Sigmoid colon (tissue), 7 donors: ENCODE results near the gene DNAH12. TPM values are rescaled to one million over a fixed set of nuclear protein-coding genes. Genes with fewer than 3 reads are reported as not detected.

Experiments
- DNase-seq: peaks from one replicate; pipeline ENCODE4 v3.0.0-alpha.2; 2019
- H3K27ac ChIP-seq, 4 donors: fragments of 200-600 bp; sonication (generic); one replicate each; pipeline ENCODE4 v1.5.1; 2016 to 2019; ENCODE audit warnings: mild to moderate bottlenecking in 1 of 4
- H3K27me3 ChIP-seq, 3 donors: fragments of 200-600 bp; sonication (generic); one replicate each; pipeline ENCODE4 v1.5.1; 2019; ENCODE audit warnings: mild to moderate bottlenecking in 1 of 3
- H3K36me3 ChIP-seq, 4 donors: fragments of 200-600 bp; sonication (generic); one replicate each; pipeline ENCODE4 v1.5.1; 2016 to 2019
- H3K4me1 ChIP-seq, 4 donors: fragments of 200-600 bp; sonication (generic); one replicate each; pipeline ENCODE4 v1.5.1; 2017 to 2019
- H3K4me3 ChIP-seq, 4 donors: fragments of 200-600 bp; sonication (generic); one replicate each; pipeline ENCODE4 v1.5.1; 2017 to 2019; ENCODE audit warnings: mild to moderate bottlenecking in 2 of 4, moderate library complexity in 1 of 4
- H3K9me3 ChIP-seq, 4 donors: fragments of 200-600 bp in 3 of 4; sonication (generic) in 3 of 4; one replicate each; pipeline versions ENCODE4 v1.5.1 to v1.6.1; 2013 to 2019
- EP300 ChIP-seq, 4 donors: sonication (generic); formaldehyde crosslinking; IDR thresholded peaks; one replicate each; pipeline ENCODE4 v1.6.1; 2017; ENCODE audit warnings: antibody characterized with exemption in 4 of 4
- POLR2A ChIP-seq, 2 donors: fragments of 450-650 bp; IDR thresholded peaks; one replicate each; pipeline ENCODE4 v1.6.1; 2016; ENCODE audit warnings: antibody characterized with exemption in 2 of 2, mild to moderate bottlenecking in 2 of 2, moderate library complexity in 2 of 2
- POLR2AphosphoS5 ChIP-seq, 4 donors: sonication (generic); formaldehyde crosslinking; IDR thresholded peaks; one replicate each; pipeline ENCODE4 v1.6.1; 2017; ENCODE audit warnings: antibody characterized with exemption in 4 of 4
- WGBS, 2 donors: extraction: QIAGEN DNeasy Blood & Tissue Kit; methylation state at CpG; one replicate each; pipeline ENCODE4 v1.1.7; 2013; 5-methylcytosine and 5-hydroxymethylcytosine counted together
- intact Hi-C: fragments of 100-400 bp; cut with DNase I; formaldehyde crosslinking; loops from one replicate; pipeline ENCODE4 v1.15.1; 2023
- polyA plus RNA-seq, 3 donors: library from polyadenylated mRNA; stranded (reverse); fragments of 200-250 nt; gene quantifications; one replicate each; pipeline ENCODE4 v1.2.3, GENCODE V29; 2013
- total RNA-seq, 4 donors: library from RNA; depleted of rRNA; stranded (reverse); fragments of >200 nt; gene quantifications; one replicate each; pipeline ENCODE4 v1.1.0, GENCODE V29; 2016
- TF ChIP-seq, protein P1 (sequence below), 4 experiments: fragments of 450-650 bp in 3 of 4; fragments of 200-600 bp in 1 of 4; IDR thresholded peaks; one replicate each; pipeline ENCODE4 v1.5.1; 2016 to 2019; ENCODE audit warnings: antibody characterized with exemption in 4 of 4, mild to moderate bottlenecking in 3 of 4, moderate library complexity in 2 of 4
- donor health status: healthy with polysubstance abuse.
- donor health status: Bipolar disorder and iron deficiency.
- donor health status: healthy.

The DNAH12 gene
- total and polyA plus RNA-seq, 7 donors = 0.16 to 0.28 (median 0.27) TPM; not detected in 4

DNA sequence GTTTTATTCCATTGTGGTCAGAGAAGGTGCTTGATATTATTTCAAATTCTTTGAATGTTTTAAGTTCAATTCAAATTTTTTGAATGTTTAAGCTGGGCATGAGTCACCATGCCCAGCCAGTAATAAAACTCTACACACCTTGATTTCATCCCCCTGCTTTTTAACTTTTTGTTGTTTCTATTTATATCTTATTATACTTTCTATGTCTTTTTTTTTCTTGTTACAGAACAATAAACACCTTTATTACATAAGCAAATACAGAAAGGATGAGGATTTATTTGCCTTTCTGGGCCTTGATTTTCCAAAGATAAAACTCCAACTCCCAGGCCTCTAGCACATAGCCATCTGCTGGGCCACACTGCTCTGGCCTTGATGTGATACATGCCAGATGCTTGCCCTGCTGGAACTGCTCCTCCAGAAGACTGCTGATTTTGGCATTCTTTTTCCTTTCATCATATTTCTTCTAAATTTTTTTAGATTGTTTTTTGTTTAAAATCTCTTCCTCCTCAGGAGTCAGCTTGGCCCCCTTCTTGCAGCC is 14.0 kb downstream of the DNAH12 start:
- no peak overlapping the region for H3K27ac ChIP-seq
- TF ChIP-seq EP300 (IDR thresholded peaks at IDR 0.05) (no peak), POLR2AphosphoS5 (IDR thresholded peaks at IDR 0.05) (no peak), POLR2A (IDR thresholded peaks at IDR 0.05) (no peak)
- TF ChIP-seq, protein P1, sequence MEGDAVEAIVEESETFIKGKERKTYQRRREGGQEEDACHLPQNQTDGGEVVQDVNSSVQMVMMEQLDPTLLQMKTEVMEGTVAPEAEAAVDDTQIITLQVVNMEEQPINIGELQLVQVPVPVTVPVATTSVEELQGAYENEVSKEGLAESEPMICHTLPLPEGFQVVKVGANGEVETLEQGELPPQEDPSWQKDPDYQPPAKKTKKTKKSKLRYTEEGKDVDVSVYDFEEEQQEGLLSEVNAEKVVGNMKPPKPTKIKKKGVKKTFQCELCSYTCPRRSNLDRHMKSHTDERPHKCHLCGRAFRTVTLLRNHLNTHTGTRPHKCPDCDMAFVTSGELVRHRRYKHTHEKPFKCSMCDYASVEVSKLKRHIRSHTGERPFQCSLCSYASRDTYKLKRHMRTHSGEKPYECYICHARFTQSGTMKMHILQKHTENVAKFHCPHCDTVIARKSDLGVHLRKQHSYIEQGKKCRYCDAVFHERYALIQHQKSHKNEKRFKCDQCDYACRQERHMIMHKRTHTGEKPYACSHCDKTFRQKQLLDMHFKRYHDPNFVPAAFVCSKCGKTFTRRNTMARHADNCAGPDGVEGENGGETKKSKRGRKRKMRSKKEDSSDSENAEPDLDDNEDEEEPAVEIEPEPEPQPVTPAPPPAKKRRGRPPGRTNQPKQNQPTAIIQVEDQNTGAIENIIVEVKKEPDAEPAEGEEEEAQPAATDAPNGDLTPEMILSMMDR (IDR thresholded peaks at IDR 0.05) = no peak
- no peak overlapping the region for H3K4me3 ChIP-seq
- intact Hi-C loops = no loop called here
- no peaks in the 10 kb centered on the region for H3K27me3 ChIP-seq
- no peak for DNase-seq
- no peaks in the 10 kb centered on the region for H3K4me1 ChIP-seq
- no peaks in the 10 kb centered on the region for H3K36me3 ChIP-seq
- no peaks in the 10 kb centered on the region for H3K9me3 ChIP-seq

DNA sequence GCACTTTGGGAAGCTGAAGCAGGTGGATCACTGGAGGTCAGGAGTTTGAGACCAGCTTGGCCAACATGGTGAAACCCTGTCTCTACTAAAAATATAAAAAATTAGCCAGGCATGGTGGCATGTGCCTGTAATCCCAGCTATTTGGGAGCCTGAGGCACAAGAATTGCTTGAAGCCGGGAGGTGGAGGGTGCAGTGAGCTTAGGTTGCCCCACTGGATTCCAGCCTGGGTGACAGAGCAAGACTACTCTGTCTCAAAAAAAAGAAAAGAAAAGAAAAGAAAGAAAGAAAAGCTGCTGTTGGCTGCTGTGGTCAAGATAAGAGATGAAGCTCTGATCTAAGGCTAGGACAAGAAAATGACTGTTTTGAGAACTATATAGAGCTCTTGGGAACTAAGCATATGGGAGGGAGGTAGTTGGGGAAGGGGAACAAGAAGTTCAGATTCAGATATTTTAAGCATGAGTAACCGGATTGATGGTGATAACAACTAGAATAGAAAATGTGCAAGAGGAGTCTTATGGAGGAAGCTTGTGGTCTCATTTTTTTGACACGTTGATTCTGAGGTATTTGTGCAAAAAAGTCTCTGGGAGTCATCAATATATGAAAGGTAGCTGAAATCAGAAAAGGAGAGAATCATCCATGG is 25.7 kb downstream of the DNAH12 start:
- Histone ChIP-seq H3K4me3 (no peak overlapping the region), H3K36me3 (no peaks in the 10 kb centered on the region), H3K9me3 (no peaks in the 10 kb centered on the region), H3K4me1 (no peaks in the 10 kb centered on the region), H3K27ac (no peak overlapping the region), H3K27me3 (no peaks in the 10 kb centered on the region)
- DNase-seq = no peak
- intact Hi-C loops = no loop called here
- TF ChIP-seq, protein P1 (IDR thresholded peaks at IDR 0.05) = no peak
- TF ChIP-seq POLR2AphosphoS5 (IDR thresholded peaks at IDR 0.05) (no peak), EP300 (IDR thresholded peaks at IDR 0.05) (no peak), POLR2A (IDR thresholded peaks at IDR 0.05) (no peak)
- 61 to 70% methylated on average over 3 of the region's 3 CpGs for WGBS, 2 donors

DNA sequence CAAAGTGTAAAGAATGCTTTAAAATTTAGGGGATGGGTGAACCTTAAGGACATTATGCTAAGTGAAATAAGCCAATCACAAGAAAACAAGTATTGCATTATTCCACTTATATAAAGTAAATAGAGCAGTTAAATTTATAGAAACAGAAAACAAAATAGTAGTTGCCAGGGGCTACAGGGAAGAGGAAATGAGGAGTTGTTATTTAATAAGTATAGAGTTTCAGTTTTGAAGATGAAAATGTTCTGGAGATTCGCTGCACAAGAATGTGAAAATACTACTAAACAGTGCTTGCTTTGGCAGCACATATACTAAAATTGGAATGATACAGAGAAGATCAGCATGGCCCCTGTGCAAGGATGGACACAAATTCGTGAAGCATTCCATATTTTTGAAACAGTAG is 32.0 kb downstream of the DNAH12 start:
- DNase-seq = no peak
- Histone ChIP-seq H3K4me1 (no peaks in the 10 kb centered on the region), H3K4me3 (no peak overlapping the region), H3K9me3 (no peaks in the 10 kb centered on the region), H3K27ac (no peak overlapping the region), H3K36me3 (no peaks in the 10 kb centered on the region), H3K27me3 (no peaks in the 10 kb centered on the region)
- TF ChIP-seq, protein P1 (IDR thresholded peaks at IDR 0.05) = no peak
- TF ChIP-seq EP300 (IDR thresholded peaks at IDR 0.05) = no peak
- no peak for TF ChIP-seq POLR2A (IDR thresholded peaks at IDR 0.05)
- TF ChIP-seq POLR2AphosphoS5 (IDR thresholded peaks at IDR 0.05) = no peak
- WGBS, 2 donors = 68 to 79% methylated on average over 2 of the region's 2 CpGs
- intact Hi-C loops = no loop called here

DNA sequence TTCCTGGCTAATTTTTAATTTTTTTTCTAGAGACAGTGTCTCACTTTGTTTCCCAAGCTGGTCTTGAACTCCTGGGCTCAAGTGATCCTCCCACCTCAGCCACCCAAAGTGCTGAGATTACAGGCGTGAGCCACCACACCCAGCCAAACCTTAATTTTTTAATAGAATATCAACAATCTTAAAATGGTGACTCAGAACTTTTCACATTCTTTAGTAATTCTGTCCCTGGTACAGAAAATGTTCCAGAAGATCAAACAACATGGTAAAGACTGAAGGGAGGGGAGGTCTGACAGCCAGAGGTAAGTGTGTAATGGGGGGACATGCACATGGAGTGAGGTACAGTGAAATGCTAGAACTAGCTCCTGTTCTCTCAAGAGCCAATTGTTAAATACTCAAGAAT is 38.2 kb downstream of the DNAH12 start:
- no peak overlapping the region for H3K27ac ChIP-seq
- TF ChIP-seq, protein P1 (IDR thresholded peaks at IDR 0.05) = no peak
- TF ChIP-seq POLR2A (IDR thresholded peaks at IDR 0.05) (no peak), POLR2AphosphoS5 (IDR thresholded peaks at IDR 0.05) (no peak), EP300 (IDR thresholded peaks at IDR 0.05) (no peak)
- no peaks in the 10 kb centered on the region for H3K36me3 ChIP-seq
- no peaks in the 10 kb centered on the region for H3K4me1 ChIP-seq
- H3K27me3 ChIP-seq = no peaks in the 10 kb centered on the region
- H3K9me3 ChIP-seq = no peaks in the 10 kb centered on the region
- H3K4me3 ChIP-seq = no peak overlapping the region
- WGBS, 2 donors = 77 to 90% methylated on average over 1 of the region's 1 CpG
- DNase-seq = no peak
- intact Hi-C loops = no loop called here

DNA sequence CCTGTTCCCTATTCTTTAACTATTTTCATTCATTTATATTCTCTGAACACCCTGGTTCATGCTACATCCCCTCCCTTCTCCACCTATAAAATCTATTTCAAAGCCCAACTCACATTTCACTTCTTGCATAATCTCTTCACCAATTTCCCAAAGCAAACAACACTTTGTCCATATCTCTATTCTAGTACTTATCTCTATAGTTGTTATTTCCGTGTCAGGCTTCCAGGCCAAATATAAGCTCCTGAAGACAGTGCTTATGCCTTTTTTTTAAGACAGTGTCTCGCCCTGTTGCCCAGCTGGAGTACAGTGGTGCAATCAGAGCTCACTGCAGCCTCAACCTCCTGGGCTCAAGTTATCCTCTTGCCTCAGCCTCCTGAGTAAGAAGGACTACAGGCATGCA is 43.6 kb downstream of the DNAH12 start:
- no peak for TF ChIP-seq POLR2A (IDR thresholded peaks at IDR 0.05)
- TF ChIP-seq POLR2AphosphoS5 (IDR thresholded peaks at IDR 0.05) = no peak
- Histone ChIP-seq H3K27ac (no peak overlapping the region), H3K36me3 (no peaks in the 10 kb centered on the region), H3K4me1 (no peaks in the 10 kb centered on the region), H3K9me3 (no peaks in the 10 kb centered on the region), H3K4me3 (no peak overlapping the region), H3K27me3 (no peaks in the 10 kb centered on the region)
- 14 to 61% methylated on average over 2 of the region's 2 CpGs for WGBS, 2 donors
- DNase-seq = no peak
- intact Hi-C loops = no loop called here
